Measurements from ENCODE around the gene RAI14.
A peak's percentile ranks its signal among the peaks of the same experiment; 100 is the strongest.

Gene RAI14

GRCh38 chr5:34609951-34610441, 46.1 kb upstream of the RAI14 start:
- no peak overlapping the region for H4K91ac ChIP-seq (ENCODE audit: low read length)
- H3K79me1 ChIP-seq (replicated peaks; ENCODE audit: low read length, poor library complexity, severe bottlenecking) = peaks cover 2% of the 10 kb centered on the region
- peaks cover 7% of the 10 kb centered on the region for H3K4me1 ChIP-seq (ENCODE audit: control insufficient read depth, insufficient read depth, low read depth, low read length)
- H2AK5ac ChIP-seq (ENCODE audit: low read length, severe bottlenecking) = peak overlapping the region; percentile 79
- no peaks in the 10 kb centered on the region for H3K9me3 ChIP-seq (ENCODE audit: control insufficient read depth, low read length)
- H3K4ac ChIP-seq (ENCODE audit: low read depth in 1 of 2, low read length in 2 of 2) = no peak overlapping the region
- WGBS = 55% methylated on average over 5 of the region's 6 CpGs
- H3K23ac ChIP-seq (ENCODE audit: low read length in 2 of 2) = no peak overlapping the region
- no peaks in the 10 kb centered on the region for H3K27me3 ChIP-seq (ENCODE audit: control insufficient read depth in 1 of 2, insufficient read depth in 1 of 2, low read length in 2 of 2)
- no peak overlapping the region for H3K4me3 ChIP-seq (ENCODE audit: insufficient read depth in 1 of 2, low read depth in 1 of 2, low read length in 2 of 2)
- H3K36me3 ChIP-seq (ENCODE audit: control insufficient read depth in 1 of 2, insufficient read depth in 2 of 2, low read depth in 1 of 2, low read length in 2 of 2) = no peaks in the 10 kb centered on the region
- peak overlapping the region; percentile 77 for H2BK15ac ChIP-seq (ENCODE audit: low read depth, poor library complexity, severe bottlenecking)
- H2BK12ac ChIP-seq (ENCODE audit: low read length in 2 of 2) = peak overlapping the region in 1 of 2 experiments; percentile 92
- H3K27ac ChIP-seq (ENCODE audit: low read length, poor library complexity, severe bottlenecking) = peak overlapping the region; percentile 98
- peak overlapping the region; percentile 72 for H3K9ac ChIP-seq (ENCODE audit: low read length)
- H2BK5ac ChIP-seq (ENCODE audit: low read depth, low read length, poor library complexity, severe bottlenecking) = peak overlapping the region; percentile 94
- H3K4me2 ChIP-seq (ENCODE audit: low read length, poor library complexity, severe bottlenecking) = peak overlapping the region; percentile 33
- H3K18ac ChIP-seq (ENCODE audit: low read depth in 1 of 2, low read length in 2 of 2) = peak overlapping the region in 1 of 2 experiments; percentile 25
- no peak overlapping the region for H4K8ac ChIP-seq (ENCODE audit: low read length)
- DNase-seq = peak; percentile 31
- H2AFZ ChIP-seq (ENCODE audit: low read depth, low read length) = no peak overlapping the region
- peak overlapping the region; percentile 68 for H2BK120ac ChIP-seq (ENCODE audit: low read depth, low read length)
- no peak overlapping the region for H3K14ac ChIP-seq (ENCODE audit: low read length in 2 of 2)

DNA sequence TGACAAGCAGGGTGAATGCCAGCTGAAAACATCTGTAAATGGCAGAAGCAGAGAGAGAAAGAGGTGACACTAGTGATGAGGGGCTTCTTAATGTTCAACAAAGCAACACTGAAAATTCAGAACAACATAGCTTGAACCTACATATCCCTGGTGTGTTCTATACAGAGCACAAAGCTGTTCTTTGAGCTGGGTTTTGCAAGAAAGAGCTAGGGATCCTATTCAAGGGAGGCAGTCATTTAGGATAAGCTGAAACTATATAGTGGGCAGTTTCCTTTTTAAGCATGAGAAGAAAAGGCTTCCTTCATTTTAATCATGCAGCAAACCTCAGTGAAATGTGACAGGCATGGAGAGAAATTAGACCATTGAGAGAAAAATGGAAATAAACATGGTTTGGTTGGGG, 45.6 kb upstream of the RAI14 start:
- Histone ChIP-seq H3K4me1 (ENCODE audit: control insufficient read depth, insufficient read depth, low read depth, low read length) (peaks cover 7% of the 10 kb centered on the region), H4K8ac (ENCODE audit: low read length) (no peak overlapping the region), H2BK120ac (ENCODE audit: low read depth, low read length) (no peak overlapping the region), H3K9ac (ENCODE audit: low read length) (peak overlapping the region; percentile 16), H3K4me2 (ENCODE audit: low read length, poor library complexity, severe bottlenecking) (no peak overlapping the region), H3K18ac (ENCODE audit: low read depth in 1 of 2, low read length in 2 of 2) (peak overlapping the region; percentile 25 to 62), H3K23ac (ENCODE audit: low read length in 2 of 2) (no peak overlapping the region), H2BK12ac (ENCODE audit: low read length in 2 of 2) (peak overlapping the region; percentile 3 to 63), H2BK5ac (ENCODE audit: low read depth, low read length, poor library complexity, severe bottlenecking) (peak overlapping the region; percentile 78), H3K4ac (ENCODE audit: low read depth in 1 of 2, low read length in 2 of 2) (no peak overlapping the region), H2AK5ac (ENCODE audit: low read length, severe bottlenecking) (peak overlapping the region; percentile 97), H3K27ac (ENCODE audit: low read length, poor library complexity, severe bottlenecking) (peak overlapping the region; percentile 98), H3K4me3 (ENCODE audit: insufficient read depth in 1 of 2, low read depth in 1 of 2, low read length in 2 of 2) (no peak overlapping the region), H3K14ac (ENCODE audit: low read length in 2 of 2) (peak overlapping the region in 1 of 2 experiments; percentile 15), H4K91ac (ENCODE audit: low read length) (no peak overlapping the region), H2BK15ac (ENCODE audit: low read depth, poor library complexity, severe bottlenecking) (no peak overlapping the region), H3K36me3 (ENCODE audit: control insufficient read depth in 1 of 2, insufficient read depth in 2 of 2, low read depth in 1 of 2, low read length in 2 of 2) (no peaks in the 10 kb centered on the region), H3K27me3 (ENCODE audit: control insufficient read depth in 1 of 2, insufficient read depth in 1 of 2, low read length in 2 of 2) (no peaks in the 10 kb centered on the region), H2AFZ (ENCODE audit: low read depth, low read length) (no peak overlapping the region), H3K9me3 (ENCODE audit: control insufficient read depth, low read length) (no peaks in the 10 kb centered on the region), H3K79me1 (replicated peaks; ENCODE audit: low read length, poor library complexity, severe bottlenecking) (peaks cover 2% of the 10 kb centered on the region)
- no peak for DNase-seq

- H3K18ac ChIP-seq (ENCODE audit: low read depth in 1 of 2, low read length in 2 of 2) = no peak overlapping the region
- H4K8ac ChIP-seq (ENCODE audit: low read length) = no peak overlapping the region
- no peak overlapping the region for H2BK5ac ChIP-seq (ENCODE audit: low read depth, low read length, poor library complexity, severe bottlenecking)
- no peak overlapping the region for H2BK12ac ChIP-seq (ENCODE audit: low read length in 2 of 2)
- no peak overlapping the region for H4K91ac ChIP-seq (ENCODE audit: low read length)
- no peak overlapping the region for H3K23ac ChIP-seq (ENCODE audit: low read length in 2 of 2)
- peaks cover 2% of the 10 kb centered on the region for H3K79me1 ChIP-seq (replicated peaks; ENCODE audit: low read length, poor library complexity, severe bottlenecking)
- H3K4me3 ChIP-seq (ENCODE audit: insufficient read depth in 1 of 2, low read depth in 1 of 2, low read length in 2 of 2) = no peak overlapping the region
- H2AFZ ChIP-seq (ENCODE audit: low read depth, low read length) = no peak overlapping the region
- H2AK5ac ChIP-seq (ENCODE audit: low read length, severe bottlenecking) = peak overlapping the region; percentile 61
- H2BK120ac ChIP-seq (ENCODE audit: low read depth, low read length) = no peak overlapping the region
- no peaks in the 10 kb centered on the region for H3K9me3 ChIP-seq (ENCODE audit: control insufficient read depth, low read length)
- H3K4me2 ChIP-seq (ENCODE audit: low read length, poor library complexity, severe bottlenecking) = no peak overlapping the region
- H3K4ac ChIP-seq (ENCODE audit: low read depth in 1 of 2, low read length in 2 of 2) = no peak overlapping the region
- peak overlapping the region; percentile 98 for H3K27ac ChIP-seq (ENCODE audit: low read length, poor library complexity, severe bottlenecking)
- DNase-seq = no peak
- no peak overlapping the region for H3K14ac ChIP-seq (ENCODE audit: low read length in 2 of 2)
- H2BK15ac ChIP-seq (ENCODE audit: low read depth, poor library complexity, severe bottlenecking) = no peak overlapping the region
- peaks cover 7% of the 10 kb centered on the region for H3K4me1 ChIP-seq (ENCODE audit: control insufficient read depth, insufficient read depth, low read depth, low read length)
- H3K36me3 ChIP-seq (ENCODE audit: control insufficient read depth in 1 of 2, insufficient read depth in 2 of 2, low read depth in 1 of 2, low read length in 2 of 2) = no peaks in the 10 kb centered on the region
- 94% methylated on average over 9 of the region's 9 CpGs for WGBS
- H3K27me3 ChIP-seq (ENCODE audit: control insufficient read depth in 1 of 2, insufficient read depth in 1 of 2, low read length in 2 of 2) = no peaks in the 10 kb centered on the region
- no peak overlapping the region for H3K9ac ChIP-seq (ENCODE audit: low read length)
Measured at GRCh38 chr5:34611464-34612415, 44.4 kb upstream of the RAI14 start.

- Histone ChIP-seq H4K91ac (ENCODE audit: low read length) (no peak overlapping the region), H3K9me3 (ENCODE audit: control insufficient read depth, low read length) (no peaks in the 10 kb centered on the region), H3K18ac (ENCODE audit: low read depth in 1 of 2, low read length in 2 of 2) (no peak overlapping the region), H3K79me1 (replicated peaks; ENCODE audit: low read length, poor library complexity, severe bottlenecking) (peaks cover 2% of the 10 kb centered on the region), H2AFZ (ENCODE audit: low read depth, low read length) (no peak overlapping the region), H3K4me2 (ENCODE audit: low read length, poor library complexity, severe bottlenecking) (no peak overlapping the region), H3K4me3 (ENCODE audit: insufficient read depth in 1 of 2, low read depth in 1 of 2, low read length in 2 of 2) (no peak overlapping the region), H2BK120ac (ENCODE audit: low read depth, low read length) (no peak overlapping the region), H3K4me1 (ENCODE audit: control insufficient read depth, insufficient read depth, low read depth, low read length) (no peaks in the 10 kb centered on the region), H3K14ac (ENCODE audit: low read length in 2 of 2) (no peak overlapping the region), H2BK12ac (ENCODE audit: low read length in 2 of 2) (no peak overlapping the region), H3K4ac (ENCODE audit: low read depth in 1 of 2, low read length in 2 of 2) (no peak overlapping the region), H2AK5ac (ENCODE audit: low read length, severe bottlenecking) (no peak overlapping the region), H3K23ac (ENCODE audit: low read length in 2 of 2) (no peak overlapping the region), H2BK5ac (ENCODE audit: low read depth, low read length, poor library complexity, severe bottlenecking) (no peak overlapping the region), H3K36me3 (ENCODE audit: control insufficient read depth in 1 of 2, insufficient read depth in 2 of 2, low read depth in 1 of 2, low read length in 2 of 2) (no peaks in the 10 kb centered on the region), H3K27me3 (ENCODE audit: control insufficient read depth in 1 of 2, insufficient read depth in 1 of 2, low read length in 2 of 2) (no peaks in the 10 kb centered on the region), H3K9ac (ENCODE audit: low read length) (no peak overlapping the region), H4K8ac (ENCODE audit: low read length) (no peak overlapping the region), H3K27ac (ENCODE audit: low read length, poor library complexity, severe bottlenecking) (no peak overlapping the region), H2BK15ac (ENCODE audit: low read depth, poor library complexity, severe bottlenecking) (no peak overlapping the region)
- no peak for DNase-seq
- no CpG with 5 or more reads among the region's 1 CpG for WGBS
Measured at GRCh38 chr5:34616651-34617050, 39.5 kb upstream of the RAI14 start.
